GM19023 (cell line): Measurements from ENCODE around the gene NR1D2.

Source experiments
- ATAC-seq: cut with Tn5 transposase; IDR thresholded peaks from one replicate; pipeline ENCODE4 v1.9.1; 2021; ENCODE audit warnings: mild to moderate bottlenecking, moderate library complexity; ENCODE audit not compliant: unreplicated experiment

Gene NR1D2

DNA sequence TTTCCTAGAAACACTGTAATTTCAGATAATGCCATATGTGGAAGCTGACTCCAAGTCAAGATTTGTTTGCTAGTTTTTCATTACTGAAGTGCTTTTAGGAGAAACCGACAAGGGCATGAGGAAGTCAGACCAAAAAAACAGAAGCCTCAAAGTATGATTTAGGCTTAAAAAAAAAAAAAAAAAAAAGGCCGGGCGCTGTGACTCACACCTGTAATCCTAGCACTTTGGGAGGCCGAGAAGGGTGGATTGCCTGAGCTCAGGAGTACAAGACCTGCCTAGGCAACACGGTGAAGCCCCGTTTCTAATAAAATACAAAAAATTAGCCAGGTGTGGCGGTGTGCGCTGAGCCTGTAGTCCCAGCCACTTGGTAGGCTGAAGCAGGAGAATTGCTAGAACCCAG, 16.6 kb upstream of the NR1D2 start:
- no peak for ATAC-seq

- ATAC-seq = no peak
Measured at GRCh38 chr3:23931597-23931996, 13.5 kb upstream of the NR1D2 start.

DNA sequence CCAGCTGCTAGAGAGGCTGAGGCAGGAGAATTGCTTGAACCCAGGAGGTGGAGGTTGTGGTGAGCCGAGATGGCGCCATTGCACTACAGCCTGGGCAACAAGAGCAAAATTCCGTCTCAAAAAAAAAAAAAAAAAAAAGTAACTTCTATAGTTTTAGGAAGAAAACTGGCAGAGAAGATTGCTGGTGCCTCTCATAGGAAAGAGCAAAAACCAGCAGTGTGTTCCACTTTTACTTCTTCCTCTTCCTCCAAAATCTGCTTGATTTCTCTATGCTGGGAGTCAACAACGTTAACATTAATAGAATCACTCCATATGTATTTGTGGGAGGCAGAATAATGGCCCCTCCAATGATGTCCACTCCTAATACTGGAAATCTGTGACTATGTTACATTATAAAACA, 12.5 kb upstream of the NR1D2 start:
- ATAC-seq = no peak

GRCh38 chr3:23934253-23934652, 10.8 kb upstream of the NR1D2 start:
- no peak for ATAC-seq

- ATAC-seq = no peak
Measured at GRCh38 chr3:23937296-23937695, 7.8 kb upstream of the NR1D2 start.

GRCh38 chr3:23938688-23939087, 6.4 kb upstream of the NR1D2 start:
- no peak for ATAC-seq

GRCh38 chr3:23940775-23941174, 4.3 kb upstream of the NR1D2 start:
- no peak for ATAC-seq

DNA sequence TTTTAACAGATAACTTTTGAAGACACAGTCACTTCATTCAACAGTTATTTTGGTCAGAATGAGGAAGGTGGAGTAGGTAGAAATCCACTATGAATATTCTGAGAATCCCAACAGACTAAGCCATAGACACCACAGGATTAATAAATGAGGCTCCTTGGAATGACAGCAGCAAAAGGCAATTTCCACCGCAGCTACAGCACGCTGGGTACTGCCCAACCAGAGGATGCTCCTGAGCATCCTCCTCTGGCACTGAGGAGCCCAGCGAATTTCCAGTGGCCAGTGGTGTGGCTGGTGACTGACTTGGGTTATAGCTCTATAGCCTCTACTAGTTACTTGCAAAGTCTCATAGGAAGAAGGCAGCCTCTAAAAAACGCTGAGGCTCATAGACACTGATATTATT, 3.6 kb upstream of the NR1D2 start:
- no peak for ATAC-seq

- ATAC-seq = no peak
Measured at GRCh38 chr3:23942546-23942945, 2.5 kb upstream of the NR1D2 start.

GRCh38 chr3:23944007-23944783, 891 bp upstream of the NR1D2 start:
- ATAC-seq = no peak

DNA sequence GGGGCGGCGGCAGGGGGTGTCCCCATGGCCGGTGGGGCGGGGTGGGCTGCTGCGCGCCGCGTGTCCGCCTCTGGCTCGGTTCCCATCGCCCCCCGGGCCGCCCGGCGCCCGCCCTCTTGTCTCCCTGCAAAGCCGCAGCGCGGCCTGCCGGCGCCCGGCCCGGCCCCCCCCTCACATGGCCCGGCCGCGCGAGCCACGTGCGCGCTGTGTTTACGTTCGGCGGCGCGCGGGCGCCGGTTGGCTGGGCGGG, 502 bp downstream of the NR1D2 start:
- ATAC-seq = no peak

DNA sequence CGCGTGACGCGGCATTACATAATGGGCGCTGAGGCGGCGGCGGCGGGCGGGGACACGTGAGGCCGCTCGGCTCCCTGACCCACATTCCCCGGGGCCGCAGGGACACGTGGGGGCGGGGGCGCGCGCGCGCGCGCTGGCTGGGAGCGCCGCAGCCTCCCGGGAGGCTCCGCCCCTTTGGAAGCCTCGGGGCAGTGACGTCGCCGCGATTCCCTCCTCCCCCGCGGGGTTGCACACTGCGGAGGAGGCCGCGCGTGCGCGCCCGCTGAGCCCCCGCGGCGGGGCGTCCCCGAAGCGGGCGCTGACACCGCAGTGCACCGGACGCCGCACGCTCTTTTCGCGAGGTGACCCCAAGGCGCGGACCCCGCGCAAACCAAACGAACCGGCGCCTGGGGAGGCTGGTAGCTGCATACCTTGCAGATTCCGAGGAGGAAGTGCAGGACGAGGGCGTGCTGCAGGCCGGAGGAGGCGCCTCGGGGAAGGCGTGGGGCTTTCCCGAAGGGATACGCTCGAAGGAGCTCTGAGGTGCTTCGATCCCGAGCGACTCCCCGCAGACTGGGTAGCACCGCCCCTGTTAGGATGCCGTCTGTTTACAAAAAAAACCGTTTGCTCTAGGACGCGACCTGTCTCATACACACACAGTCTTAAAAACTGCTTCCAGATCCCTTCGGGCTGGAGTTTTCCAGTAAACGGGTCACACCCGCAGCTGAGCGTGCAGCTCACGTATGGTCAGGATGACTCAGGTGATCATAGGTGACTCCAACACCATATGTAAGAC, 1.0 kb downstream of the NR1D2 start:
- peak; percentile 77 for ATAC-seq

GRCh38 chr3:23948761-23949160, 3.7 kb downstream of the NR1D2 start:
- ATAC-seq = no peak

DNA sequence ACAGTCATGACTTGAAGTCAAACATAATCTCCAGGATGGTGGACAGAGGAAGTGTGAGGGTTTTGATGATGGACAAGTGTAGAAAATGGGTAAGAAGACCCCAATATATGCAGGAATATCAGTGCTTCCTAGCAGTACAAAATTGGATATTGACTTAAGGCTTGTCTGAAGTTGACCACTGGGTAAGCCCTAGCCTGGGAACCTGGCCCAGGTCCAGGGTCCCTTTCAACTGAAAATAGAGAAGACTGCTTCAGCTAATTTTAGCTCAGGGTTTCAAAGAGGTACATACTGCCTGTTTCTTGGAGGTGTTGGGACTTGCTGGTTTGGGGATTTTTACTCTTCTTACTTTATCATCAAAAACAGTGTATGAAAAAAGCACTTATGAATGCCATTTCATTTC, 4.7 kb downstream of the NR1D2 start:
- ATAC-seq = no peak

DNA sequence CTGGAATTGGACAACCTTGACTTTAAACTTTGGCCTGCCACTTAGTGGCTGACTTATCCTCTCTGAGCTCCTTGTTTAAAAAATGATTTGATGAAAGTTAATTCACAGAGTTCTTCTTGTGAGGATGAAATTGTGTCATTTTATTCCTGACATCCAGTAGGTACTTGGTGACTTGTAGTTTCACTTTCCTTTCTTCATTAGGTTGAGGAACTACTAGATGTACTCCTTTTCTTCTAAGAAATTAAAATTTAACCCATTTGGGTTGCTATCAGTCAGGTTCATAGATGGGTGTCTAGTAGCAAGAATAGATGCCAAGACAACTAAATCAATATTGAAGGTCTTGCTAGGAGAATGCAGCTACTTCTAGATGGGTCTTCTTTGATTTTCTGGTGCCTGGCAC, 5.2 kb downstream of the NR1D2 start:
- ATAC-seq = no peak

GRCh38 chr3:23952646-23953045, 7.6 kb downstream of the NR1D2 start:
- peak; percentile 45 for ATAC-seq

- no peak for ATAC-seq
Measured at GRCh38 chr3:23953523-23953922, 8.4 kb downstream of the NR1D2 start.

- ATAC-seq = no peak
Measured at GRCh38 chr3:23954144-23954543, 9.1 kb downstream of the NR1D2 start.

DNA sequence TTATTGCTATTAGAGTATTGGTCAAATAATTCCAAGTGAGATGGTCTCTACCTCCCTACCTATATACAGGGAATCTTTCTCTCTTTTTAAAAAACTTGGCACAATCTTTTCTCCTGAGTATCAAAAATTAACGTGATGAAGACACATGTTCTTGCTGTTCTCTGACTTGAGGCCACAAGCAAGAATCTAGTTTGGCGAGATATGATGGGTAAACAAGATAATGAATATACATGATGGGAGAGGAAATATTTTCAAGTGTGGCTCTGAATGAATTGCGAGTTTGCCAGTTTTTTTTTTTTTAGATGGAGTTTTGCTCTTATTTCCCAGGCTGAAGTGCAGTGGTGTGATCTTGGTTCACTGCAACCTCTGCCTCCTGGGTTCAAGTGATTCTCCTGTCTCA, 11.6 kb downstream of the NR1D2 start:
- ATAC-seq = no peak

DNA sequence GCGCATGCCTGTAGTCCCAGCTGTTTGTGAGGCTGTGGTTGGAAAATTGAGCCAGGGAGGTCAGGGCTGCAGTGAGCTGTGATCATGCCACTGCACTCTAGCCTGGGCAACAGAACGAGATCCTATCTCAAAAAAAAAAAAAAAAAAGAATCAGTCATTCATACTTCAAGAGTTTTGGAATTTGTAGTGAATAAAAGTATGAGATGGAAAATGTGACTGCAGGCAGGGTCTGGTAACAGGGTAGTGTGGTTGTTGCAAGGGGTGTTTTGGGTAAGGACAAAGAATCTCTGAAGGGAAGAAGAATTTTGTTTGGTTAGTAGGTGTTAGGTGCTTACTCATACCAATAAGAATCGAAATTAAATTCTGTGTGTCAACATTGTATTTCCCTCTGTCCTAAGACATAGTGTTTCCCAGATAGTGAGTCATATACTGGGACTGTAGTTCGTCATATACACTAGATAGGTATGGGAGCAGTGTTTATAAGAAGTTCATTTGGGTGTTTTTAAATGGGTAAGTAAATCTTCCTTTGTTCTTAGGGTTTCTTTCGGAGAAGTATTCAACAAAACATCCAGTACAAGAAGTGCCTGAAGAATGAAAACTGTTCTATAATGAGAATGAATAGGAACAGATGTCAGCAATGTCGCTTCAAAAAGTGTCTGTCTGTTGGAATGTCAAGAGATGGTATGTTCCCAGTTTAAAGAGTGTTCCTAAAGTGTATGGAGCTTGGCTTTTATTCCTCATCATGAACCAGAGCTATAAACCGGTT, 14.2 kb downstream of the NR1D2 start:
- ATAC-seq = no peak

DNA sequence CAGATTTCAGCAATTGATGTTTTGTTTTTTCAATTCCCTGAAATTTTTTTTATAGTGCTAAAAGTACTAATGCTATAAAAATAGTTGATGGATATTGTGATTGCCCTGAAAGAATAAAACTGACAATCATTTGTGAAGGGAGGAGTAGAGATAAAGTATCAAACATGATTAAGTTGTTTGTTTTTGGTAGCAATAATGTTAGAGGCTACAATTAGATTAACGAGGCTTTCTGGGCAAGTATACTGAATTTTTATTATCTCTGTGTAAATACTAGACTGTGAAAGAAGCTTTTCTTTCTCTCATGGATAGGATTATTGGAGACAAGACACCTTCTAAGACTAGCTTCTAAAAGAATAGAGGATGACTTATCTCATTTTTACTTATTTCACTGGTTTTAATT, 15.6 kb downstream of the NR1D2 start:
- ATAC-seq = no peak

GRCh38 chr3:23961066-23961465, 16.0 kb downstream of the NR1D2 start:
- no peak for ATAC-seq
